Loucy (cell line): ENCODE results near the gene RIMBP2.

ENCODE experiments used
- H2AFZ ChIP-seq: fragments of 200-600 bp; sonication (generic); 2 replicates; pipeline ENCODE4 v1.6.0; 2016; ENCODE audit warnings: antibody characterized with exemption, mild to moderate bottlenecking, low read length, moderate library complexity
- H3F3A ChIP-seq: fragments of 200-600 bp; 2 replicates; pipeline ENCODE4 v1.6.0; 2016; ENCODE audit warnings: antibody characterized with exemption, low read depth, mild to moderate bottlenecking
- H3K27me3 ChIP-seq: fragments of 200-600 bp; sonication (generic); 2 replicates; pipeline ENCODE4 v1.6.1; 2014; ENCODE audit warnings: low read length, mild to moderate bottlenecking; ENCODE audit not compliant: insufficient read depth, poor library complexity, severe bottlenecking
- H3K36me3 ChIP-seq: fragments of 200-600 bp; sonication (generic); 2 replicates; pipeline ENCODE4 v1.6.1; 2016; ENCODE audit warnings: low read length; ENCODE audit not compliant: insufficient read depth
- H3K4me1 ChIP-seq: fragments of 200-600 bp; sonication (generic); 2 replicates; pipeline ENCODE4 v1.5.1; 2014; ENCODE audit warnings: low read length, mild to moderate bottlenecking; ENCODE audit not compliant: insufficient read depth, poor library complexity, severe bottlenecking
- H3K4me2 ChIP-seq: fragments of 200-600 bp; sonication (generic); 2 replicates; pipeline ENCODE4 v1.6.0; 2014; ENCODE audit warnings: antibody characterized with exemption, low read length, low read depth, mild to moderate bottlenecking; ENCODE audit not compliant: poor library complexity, severe bottlenecking
- H3K4me3 ChIP-seq: fragments of 200-600 bp; sonication (generic); 2 replicates; pipeline ENCODE4 v1.5.1; 2014; ENCODE audit warnings: low read length, mild to moderate bottlenecking, mixed read lengths; ENCODE audit not compliant: poor library complexity, severe bottlenecking
- H3K79me2 ChIP-seq: fragments of 200-600 bp; sonication (generic); 2 replicates; pipeline ENCODE4 v1.6.1; 2014; ENCODE audit warnings: low read length; ENCODE audit not compliant: insufficient read depth
- H3K9ac ChIP-seq: fragments of 200-600 bp; sonication (generic); 2 replicates; pipeline ENCODE4 v1.6.0; 2014; ENCODE audit warnings: mild to moderate bottlenecking, low read depth, low read length, moderate library complexity; ENCODE audit not compliant: poor library complexity, severe bottlenecking
- H3K9me2 ChIP-seq: fragments of 200-600 bp; sonication (generic); replicated peaks from 2 replicates; pipeline ENCODE4 v1.6.1; 2016; ENCODE audit warnings: low read depth, low read length, mixed read lengths
- H3K9me3 ChIP-seq: fragments of 200-600 bp; sonication (generic); 2 replicates; pipeline ENCODE4 v1.6.1; 2014; ENCODE audit warnings: mild to moderate bottlenecking, antibody characterized with exemption, low read length, low read depth; ENCODE audit not compliant: insufficient read depth
- H4K20me1 ChIP-seq: fragments of 200-600 bp; sonication (generic); 2 replicates; pipeline ENCODE4 v1.6.0; 2014; ENCODE audit warnings: antibody characterized with exemption, low read length, mild to moderate bottlenecking; ENCODE audit not compliant: insufficient read depth, poor library complexity, severe bottlenecking
- EZH2phosphoT487 ChIP-seq: fragments of 200-600 bp; IDR thresholded peaks from 2 replicates; pipeline ENCODE4 v1.6.1; 2018; ENCODE audit warnings: antibody characterized with exemption, mild to moderate bottlenecking, moderate library complexity, borderline replicate concordance
- TF ChIP-seq, protein P1 (sequence below): fragments of 200-600 bp; sonication (generic); conservative IDR thresholded peaks from 2 replicates; pipeline ENCODE4 v1.5.1; 2014; ENCODE audit warnings: mild to moderate bottlenecking, antibody characterized with exemption, low read length

RIMBP2 gene

DNA sequence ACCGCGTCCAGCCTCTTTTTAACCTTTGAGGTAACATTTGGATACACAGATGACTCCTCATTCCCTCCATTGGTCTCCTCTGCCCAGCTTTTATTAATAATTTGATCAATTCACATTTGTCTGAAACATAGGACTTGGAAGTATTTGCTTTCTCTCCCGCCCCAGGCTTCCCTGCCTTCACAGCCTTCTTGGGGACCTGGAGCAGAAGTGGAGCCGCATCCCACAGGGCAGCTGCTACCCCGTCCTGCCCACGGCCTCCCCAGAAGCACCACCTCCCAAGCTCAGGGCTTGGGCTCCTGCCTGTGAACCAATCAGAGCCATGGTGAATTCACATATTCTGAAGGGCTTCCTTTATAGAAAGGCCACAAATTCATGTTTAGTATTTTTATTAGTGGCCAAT, 280.8 kb downstream of the RIMBP2 start:
- Histone ChIP-seq H3K27me3 (no peaks in the 10 kb centered on the region), H3K4me1 (no peaks in the 10 kb centered on the region), H3K4me2 (no peak overlapping the region), H3K36me3 (no peaks in the 10 kb centered on the region), H4K20me1 (no peaks in the 10 kb centered on the region), H3K9me3 (peaks cover 6% of the 10 kb centered on the region; the same call in 1 of the 2 replicates), H3F3A (no peaks in the 10 kb centered on the region), H3K4me3 (no peak overlapping the region), H2AFZ (no peak overlapping the region), H3K9ac (no peak overlapping the region), H3K79me2 (no peaks in the 10 kb centered on the region), H3K9me2 (no peaks in the 10 kb centered on the region)
- no peak for TF ChIP-seq EZH2phosphoT487
- TF ChIP-seq, protein P1, sequence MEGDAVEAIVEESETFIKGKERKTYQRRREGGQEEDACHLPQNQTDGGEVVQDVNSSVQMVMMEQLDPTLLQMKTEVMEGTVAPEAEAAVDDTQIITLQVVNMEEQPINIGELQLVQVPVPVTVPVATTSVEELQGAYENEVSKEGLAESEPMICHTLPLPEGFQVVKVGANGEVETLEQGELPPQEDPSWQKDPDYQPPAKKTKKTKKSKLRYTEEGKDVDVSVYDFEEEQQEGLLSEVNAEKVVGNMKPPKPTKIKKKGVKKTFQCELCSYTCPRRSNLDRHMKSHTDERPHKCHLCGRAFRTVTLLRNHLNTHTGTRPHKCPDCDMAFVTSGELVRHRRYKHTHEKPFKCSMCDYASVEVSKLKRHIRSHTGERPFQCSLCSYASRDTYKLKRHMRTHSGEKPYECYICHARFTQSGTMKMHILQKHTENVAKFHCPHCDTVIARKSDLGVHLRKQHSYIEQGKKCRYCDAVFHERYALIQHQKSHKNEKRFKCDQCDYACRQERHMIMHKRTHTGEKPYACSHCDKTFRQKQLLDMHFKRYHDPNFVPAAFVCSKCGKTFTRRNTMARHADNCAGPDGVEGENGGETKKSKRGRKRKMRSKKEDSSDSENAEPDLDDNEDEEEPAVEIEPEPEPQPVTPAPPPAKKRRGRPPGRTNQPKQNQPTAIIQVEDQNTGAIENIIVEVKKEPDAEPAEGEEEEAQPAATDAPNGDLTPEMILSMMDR, result no peak

DNA sequence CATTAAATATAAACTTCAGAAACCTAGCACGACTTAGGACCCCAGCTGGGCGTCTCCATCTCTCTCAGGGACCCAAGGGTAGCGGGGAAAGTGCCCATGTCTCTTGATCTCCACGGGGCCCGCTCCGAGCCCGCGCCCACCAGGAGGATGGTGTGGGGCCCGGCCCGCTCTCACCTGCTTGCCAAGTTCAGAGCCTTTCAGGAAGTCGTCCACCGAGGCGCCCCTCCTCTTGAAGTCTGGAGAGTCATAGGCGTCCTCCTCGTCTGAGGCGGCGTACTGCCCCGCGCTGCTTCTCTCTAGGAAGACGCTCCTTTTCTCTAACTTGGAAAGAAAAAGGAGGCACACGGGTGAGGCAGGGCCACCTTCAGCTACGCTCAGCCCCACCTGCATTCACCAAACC, 281.5 kb downstream of the RIMBP2 start:
- peaks cover 6% of the 10 kb centered on the region; the same call in 1 of the 2 replicates for H3K9me3 ChIP-seq
- no peak for TF ChIP-seq EZH2phosphoT487
- TF ChIP-seq, protein P1, result no peak

DNA sequence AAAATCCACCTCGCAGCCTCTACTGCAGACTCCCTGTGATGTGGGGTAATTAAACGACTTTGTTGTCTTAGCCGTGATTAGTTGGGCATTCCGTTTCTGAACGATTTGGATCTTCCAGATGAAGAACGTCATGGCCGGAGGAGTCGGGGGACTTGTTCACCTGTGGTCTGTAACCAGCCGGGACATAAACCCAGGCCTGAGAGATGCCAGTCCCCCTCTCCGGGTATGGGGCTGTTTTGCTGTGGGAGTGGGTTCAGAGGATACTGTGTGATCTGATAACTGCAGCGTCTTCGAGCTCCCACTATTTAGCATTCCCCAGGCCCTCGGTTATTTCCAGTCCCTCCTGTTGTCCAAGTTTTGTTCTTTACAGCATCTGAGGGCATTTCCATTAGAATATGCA, 282.3 kb downstream of the RIMBP2 start:
- Histone ChIP-seq H2AFZ (no peak overlapping the region), H3K27me3 (no peaks in the 10 kb centered on the region), H3K4me3 (no peak overlapping the region), H3K9me2 (no peaks in the 10 kb centered on the region), H4K20me1 (no peaks in the 10 kb centered on the region), H3K4me2 (no peak overlapping the region), H3K79me2 (no peaks in the 10 kb centered on the region), H3K4me1 (no peaks in the 10 kb centered on the region), H3K36me3 (no peaks in the 10 kb centered on the region), H3K9me3 (peaks cover 9% of the 10 kb centered on the region; the same call in 1 of the 2 replicates), H3K9ac (no peak overlapping the region), H3F3A (no peaks in the 10 kb centered on the region)
- TF ChIP-seq EZH2phosphoT487, result no peak
- TF ChIP-seq, protein P1, result no peak

More for the DNA sequence above, 281.5 kb downstream of the RIMBP2 start:
- no peak overlapping the region for H3K4me2 ChIP-seq
- no peaks in the 10 kb centered on the region for H3K36me3 ChIP-seq
- no peak overlapping the region for H3K9ac ChIP-seq
- H3K79me2 ChIP-seq, result no peaks in the 10 kb centered on the region
- H3F3A ChIP-seq, result no peaks in the 10 kb centered on the region
- H2AFZ ChIP-seq, result no peak overlapping the region
- no peaks in the 10 kb centered on the region for H4K20me1 ChIP-seq
- H3K4me1 ChIP-seq, result no peaks in the 10 kb centered on the region
- H3K27me3 ChIP-seq, result no peaks in the 10 kb centered on the region
- H3K4me3 ChIP-seq, result no peak overlapping the region
- no peaks in the 10 kb centered on the region for H3K9me2 ChIP-seq
